Gastrocnemius medialis (tissue), 4 donors: ENCODE results near the gene PKP4. TPM values are rescaled to one million over a fixed set of nuclear protein-coding genes. Genes with fewer than 3 reads are reported as not detected.
A peak's percentile ranks its signal among the peaks of the same experiment; 100 is the strongest.

ENCODE experiments used
- ATAC-seq, 2 donors: fragments of 150-250 bp; one replicate each; pipeline ENCODE4 v1.9.1; 2016
- DNase-seq, 2 donors: peaks; one replicate each; pipeline ENCODE4 v3.0.0-alpha.2; 2019
- H3K27ac ChIP-seq, 4 donors: fragments of 200-600 bp; sonication (generic); 1 replicate in 1 of 4; 2 replicates in 3 of 4; pipeline ENCODE4 v1.5.1; 2016 to 2018; ENCODE audit warnings: mild to moderate bottlenecking in 2 of 4, moderate library complexity in 1 of 4
- H3K27me3 ChIP-seq, 3 donors: fragments of 200-600 bp; sonication (generic) in 2 of 3; 1 replicate in 1 of 3; 2 replicates in 2 of 3; pipeline versions ENCODE4 v1.5.1 to v1.6.0; 2016 to 2019; ENCODE audit warnings: mild to moderate bottlenecking in 1 of 3, moderate library complexity in 1 of 3
- H3K36me3 ChIP-seq, 2 donors: fragments of 200-600 bp; sonication (generic) in 1 of 2; one replicate each; pipeline ENCODE4 v1.5.1; 2017 to 2018
- H3K4me1 ChIP-seq, 2 donors: fragments of 200-600 bp; sonication (generic) in 1 of 2; one replicate each; pipeline ENCODE4 v1.5.1; 2016 to 2017; ENCODE audit warnings: mild to moderate bottlenecking in 2 of 2
- H3K4me3 ChIP-seq, 4 donors: fragments of 200-600 bp; sonication (generic) in 3 of 4; 1 replicate in 1 of 4; 2 replicates in 3 of 4; pipeline ENCODE4 v1.5.1; 2016 to 2019; ENCODE audit warnings: mild to moderate bottlenecking in 2 of 4
- H3K9me3 ChIP-seq, 3 donors: fragments of 200-600 bp; sonication (generic) in 2 of 3; 1 replicate in 1 of 3; 2 replicates in 2 of 3; pipeline ENCODE4 v1.5.1; 2016 to 2019
- POLR2A ChIP-seq, 2 donors: fragments of 450-650 bp; IDR thresholded peaks; one replicate each; pipeline ENCODE4 v1.6.1; 2017; ENCODE audit warnings: antibody characterized with exemption in 2 of 2, mild to moderate bottlenecking in 2 of 2, moderate library complexity in 2 of 2
- in situ Hi-C, 4 donors: fragments of 200-750 bp; cut with MboI; loops; one replicate each; pipeline versions ENCODE4 v1.15.0 to v1.8.0; 2017; ENCODE audit warnings: low sequenced_read_pairs in 4 of 4
- intact Hi-C: fragments of 100-400 bp; cut with DNase I; formaldehyde crosslinking; loops from one replicate; pipeline ENCODE4 v1.15.1; 2023; ENCODE audit warnings: low total_unique reads
- total RNA-seq, 4 donors: library from RNA; depleted of rRNA; stranded (reverse); fragments of >200 nt; gene quantifications; one replicate each; pipeline versions ENCODE4 v1.1.0 to v1.2.3, GENCODE V29; 2016
- TF ChIP-seq, protein P1 (sequence below), 5 experiments: fragments of 450-650 bp in 3 of 5; fragments of 200-600 bp in 2 of 5; sonication (generic) in 2 of 5; IDR thresholded peaks in 4 of 5; conservative IDR thresholded peaks in 1 of 5; 1 replicate in 4 of 5; 2 replicates in 1 of 5; pipeline ENCODE4 v1.5.1; 2016 to 2019; ENCODE audit warnings: antibody characterized with exemption in 5 of 5, mild to moderate bottlenecking in 3 of 5, moderate library complexity in 3 of 5

PKP4 gene
- total RNA-seq, 4 donors from 2014 or later: 15.3 to 36.0 (median 25.6) TPM

DNA sequence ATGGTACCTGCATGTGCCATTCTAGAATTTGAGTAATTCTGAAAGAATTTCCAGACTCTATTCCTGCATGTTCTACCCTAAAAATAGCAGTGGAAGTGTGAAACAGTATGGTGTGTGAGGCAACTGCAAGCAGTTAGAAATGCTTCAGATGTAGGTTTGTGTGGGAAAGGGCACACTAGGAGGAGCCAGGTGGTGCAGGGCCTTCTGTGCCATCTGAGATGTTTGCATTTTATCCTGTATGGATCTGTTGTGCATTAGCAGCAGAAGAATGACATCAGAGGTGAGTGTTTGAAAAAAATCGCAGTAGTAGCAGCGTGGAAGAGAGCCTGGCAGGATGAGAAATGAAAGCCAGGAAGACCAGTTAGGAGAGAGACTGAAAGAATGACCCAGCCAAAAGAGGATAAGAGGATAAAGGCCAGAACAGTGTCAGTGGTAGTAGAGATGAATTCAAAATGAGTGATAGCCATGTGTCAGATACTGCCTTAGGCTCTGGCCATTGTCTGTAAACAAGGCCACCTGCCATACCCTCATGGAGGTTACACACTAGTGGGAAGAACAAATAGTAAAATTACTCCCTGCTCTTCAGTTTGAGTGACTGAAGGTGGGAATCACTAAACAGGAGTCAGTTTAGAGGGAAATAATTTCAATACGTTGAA, 142.2 kb downstream of the PKP4 start:
- in situ Hi-C loops: no loop called here
- Histone ChIP-seq H3K9me3 (no peaks in the 10 kb centered on the region), H3K36me3 (no peaks in the 10 kb centered on the region), H3K4me1 (peaks cover 0 to 6% of the 10 kb centered on the region in 2 donors), H3K27me3 (no peaks in the 10 kb centered on the region), H3K27ac (peak overlapping the region in 1 of 4 donors; percentile 9), H3K4me3 (no peak overlapping the region)
- ATAC-seq (no peak), DNase-seq (no peak)
- intact Hi-C loops: no loop called here
- no peak for TF ChIP-seq POLR2A (IDR thresholded peaks at IDR 0.05)
- TF ChIP-seq, protein P1, sequence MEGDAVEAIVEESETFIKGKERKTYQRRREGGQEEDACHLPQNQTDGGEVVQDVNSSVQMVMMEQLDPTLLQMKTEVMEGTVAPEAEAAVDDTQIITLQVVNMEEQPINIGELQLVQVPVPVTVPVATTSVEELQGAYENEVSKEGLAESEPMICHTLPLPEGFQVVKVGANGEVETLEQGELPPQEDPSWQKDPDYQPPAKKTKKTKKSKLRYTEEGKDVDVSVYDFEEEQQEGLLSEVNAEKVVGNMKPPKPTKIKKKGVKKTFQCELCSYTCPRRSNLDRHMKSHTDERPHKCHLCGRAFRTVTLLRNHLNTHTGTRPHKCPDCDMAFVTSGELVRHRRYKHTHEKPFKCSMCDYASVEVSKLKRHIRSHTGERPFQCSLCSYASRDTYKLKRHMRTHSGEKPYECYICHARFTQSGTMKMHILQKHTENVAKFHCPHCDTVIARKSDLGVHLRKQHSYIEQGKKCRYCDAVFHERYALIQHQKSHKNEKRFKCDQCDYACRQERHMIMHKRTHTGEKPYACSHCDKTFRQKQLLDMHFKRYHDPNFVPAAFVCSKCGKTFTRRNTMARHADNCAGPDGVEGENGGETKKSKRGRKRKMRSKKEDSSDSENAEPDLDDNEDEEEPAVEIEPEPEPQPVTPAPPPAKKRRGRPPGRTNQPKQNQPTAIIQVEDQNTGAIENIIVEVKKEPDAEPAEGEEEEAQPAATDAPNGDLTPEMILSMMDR (IDR thresholded peaks at IDR 0.05 in 4 of 5, conservative IDR thresholded peaks at IDR 0.05 in 1 of 5): no peak

DNA sequence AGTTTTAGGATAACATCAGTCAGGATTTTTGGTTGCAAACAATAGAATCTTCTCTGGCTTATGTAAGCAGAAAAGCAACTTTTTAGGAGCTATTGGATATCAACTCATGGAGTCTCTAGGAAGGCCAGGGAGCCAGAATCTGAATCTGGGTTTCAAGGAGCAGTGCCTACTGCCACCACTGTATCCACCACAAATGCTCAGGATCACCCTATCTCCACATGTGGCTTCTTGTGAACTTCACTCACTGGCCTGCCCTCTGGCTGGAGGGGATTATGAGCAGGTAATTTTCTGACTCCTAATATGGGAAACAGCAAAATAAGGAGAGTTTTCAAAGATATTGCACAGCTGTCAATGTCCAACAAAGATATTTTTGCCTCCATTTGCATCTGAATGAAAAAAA, 142.9 kb downstream of the PKP4 start:
- H3K4me3 ChIP-seq: no peak overlapping the region
- peaks cover 0 to 6% of the 10 kb centered on the region in 2 donors for H3K4me1 ChIP-seq
- DNase-seq: no peak
- intact Hi-C loops (no loop called here), in situ Hi-C loops (no loop called here)
- TF ChIP-seq, protein P1 (IDR thresholded peaks at IDR 0.05 in 4 of 5, conservative IDR thresholded peaks at IDR 0.05 in 1 of 5): no peak
- TF ChIP-seq POLR2A (IDR thresholded peaks at IDR 0.05): no peak
- no peak for ATAC-seq
- H3K36me3 ChIP-seq: no peaks in the 10 kb centered on the region
- H3K27me3 ChIP-seq: no peaks in the 10 kb centered on the region
- H3K27ac ChIP-seq: peak overlapping the region in 1 of 4 donors; percentile 39
- H3K9me3 ChIP-seq: no peaks in the 10 kb centered on the region

DNA sequence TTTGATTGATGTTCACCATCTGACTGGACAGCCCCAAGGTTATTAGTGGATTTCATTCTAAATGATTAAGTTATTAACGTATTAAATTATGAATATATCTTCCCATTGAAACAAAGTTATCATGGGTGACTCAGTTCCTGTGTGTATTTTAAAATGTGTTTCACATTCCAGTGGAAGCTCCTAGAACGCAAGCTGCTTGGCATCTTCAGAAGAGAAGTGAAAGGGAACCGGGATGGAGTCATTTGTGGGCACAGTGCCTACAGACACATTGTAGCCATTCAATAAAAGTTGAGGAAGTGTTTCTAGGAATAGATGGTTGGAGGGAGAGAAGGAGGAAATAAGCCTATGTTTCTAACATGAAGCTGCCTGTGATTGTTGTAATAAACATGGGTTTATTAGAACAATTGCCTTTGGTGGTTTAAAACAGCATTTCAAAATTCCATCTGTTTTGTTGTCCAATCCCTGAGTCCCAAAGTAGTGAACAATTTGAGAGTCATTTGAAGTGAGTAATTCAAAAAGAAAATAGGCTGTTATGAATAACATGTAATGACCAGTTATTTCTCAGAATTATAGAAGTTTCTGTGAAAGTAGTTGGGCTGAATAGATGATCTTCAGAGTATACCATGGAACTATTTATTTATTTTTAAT, 143.5 kb downstream of the PKP4 start:
- no peaks in the 10 kb centered on the region for H3K9me3 ChIP-seq
- intact Hi-C loops: no loop called here
- peak overlapping the region in 1 of 4 donors; percentile 39 for H3K27ac ChIP-seq
- ATAC-seq (peak in 1 of 2 donors; percentile 41), DNase-seq (peak; percentile 5 to 15)
- TF ChIP-seq, protein P1 (IDR thresholded peaks at IDR 0.05 in 4 of 5, conservative IDR thresholded peaks at IDR 0.05 in 1 of 5): no peak
- TF ChIP-seq POLR2A (IDR thresholded peaks at IDR 0.05): no peak
- H3K4me1 ChIP-seq: peaks cover 0 to 6% of the 10 kb centered on the region in 2 donors
- H3K27me3 ChIP-seq: no peaks in the 10 kb centered on the region
- no peaks in the 10 kb centered on the region for H3K36me3 ChIP-seq
- in situ Hi-C loops: no loop called here
- no peak overlapping the region for H3K4me3 ChIP-seq

DNA sequence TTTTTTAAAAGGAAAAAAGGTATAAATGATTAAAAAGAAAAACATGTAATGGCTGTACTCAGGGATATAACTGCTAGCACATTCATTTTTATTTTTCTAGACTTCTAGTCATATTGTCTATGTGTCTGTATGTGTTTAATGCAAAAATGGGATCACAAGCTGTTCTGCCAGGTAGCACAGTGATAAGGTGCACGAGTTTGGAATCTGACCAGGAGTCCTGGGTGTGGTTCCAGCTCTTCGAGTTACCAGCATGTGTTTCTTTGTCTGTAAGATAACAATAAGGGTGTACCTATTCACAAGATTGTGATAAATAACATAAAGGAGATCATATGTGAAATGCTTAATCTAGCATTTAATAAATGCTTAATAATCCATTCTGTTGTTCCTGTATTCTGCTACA, 145.3 kb downstream of the PKP4 start:
- Histone ChIP-seq H3K27me3 (no peaks in the 10 kb centered on the region), H3K4me3 (no peak overlapping the region), H3K9me3 (no peaks in the 10 kb centered on the region), H3K36me3 (no peaks in the 10 kb centered on the region), H3K27ac (no peak overlapping the region), H3K4me1 (peaks cover 0 to 6% of the 10 kb centered on the region in 2 donors)
- TF ChIP-seq POLR2A (IDR thresholded peaks at IDR 0.05): no peak
- TF ChIP-seq, protein P1 (IDR thresholded peaks at IDR 0.05 in 4 of 5, conservative IDR thresholded peaks at IDR 0.05 in 1 of 5): no peak
- DNase-seq: no peak
- intact Hi-C loops: no loop called here
- in situ Hi-C loops: no loop called here
- ATAC-seq: no peak
